ENCODE results near the gene COL27A1. TPM values are rescaled to one million over a fixed set of nuclear protein-coding genes. Genes with fewer than 3 reads are reported as not detected.
A peak's percentile ranks its signal among the peaks of the same experiment; 100 is the strongest.

Gene COL27A1
- total RNA-seq, 1 experiment from 2014 or later = 17.6 TPM

GRCh38 chr9:114149181-114149580 is 6.2 kb upstream of the COL27A1 start:
- no peak for DNase-seq (ENCODE audit: low spot score)

GRCh38 chr9:114149765-114150340 is 5.5 kb upstream of the COL27A1 start:
- no peak for DNase-seq (ENCODE audit: low spot score)

DNA sequence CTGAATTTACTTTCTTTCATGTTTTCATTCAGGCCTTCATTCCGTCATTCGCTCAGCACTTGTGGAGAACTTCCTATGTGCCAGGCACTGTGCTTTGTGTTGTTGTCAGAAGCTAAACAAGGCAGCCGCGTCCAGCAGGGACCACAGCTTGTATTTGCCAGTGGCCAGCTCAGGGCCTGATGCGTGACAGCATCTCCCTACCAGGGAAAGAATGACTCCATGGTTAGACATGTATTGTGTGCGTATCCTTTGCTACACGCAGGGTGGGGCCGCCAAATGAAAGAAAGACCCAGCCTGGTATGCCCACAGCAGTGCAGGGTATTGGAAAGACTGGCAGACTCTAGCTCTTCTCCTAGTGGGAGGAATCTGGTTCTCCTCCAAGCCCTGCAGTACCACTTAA is 4.7 kb upstream of the COL27A1 start:
- no peak for DNase-seq (ENCODE audit: low spot score)

DNA sequence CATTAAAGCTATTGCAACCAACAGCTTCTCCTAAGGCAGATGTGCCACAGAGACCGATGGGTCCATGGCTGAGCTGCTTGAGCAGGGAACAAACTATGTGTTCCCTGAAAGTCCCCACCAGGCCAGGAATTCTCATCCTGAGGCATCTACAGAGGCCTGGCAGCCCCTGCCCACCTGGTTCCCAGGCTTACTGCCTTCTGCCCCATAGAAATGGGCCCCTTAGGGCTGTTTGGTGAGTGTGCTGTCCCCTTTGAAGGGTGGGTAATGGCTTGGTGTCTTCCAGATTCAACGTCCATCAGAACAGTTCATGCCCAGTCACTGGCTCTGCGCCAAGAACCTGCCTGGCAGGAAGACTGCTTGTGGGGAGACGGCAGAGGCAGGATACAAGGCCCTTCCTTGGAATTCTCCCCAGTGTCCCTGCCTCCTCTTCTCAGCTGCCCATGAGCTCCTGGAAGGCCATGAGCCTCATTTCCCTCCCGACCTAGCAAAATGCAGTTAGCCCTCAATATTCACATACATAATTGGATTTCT is 3.8 kb upstream of the COL27A1 start:
- DNase-seq (ENCODE audit: low spot score) = peak; percentile 29

DNA sequence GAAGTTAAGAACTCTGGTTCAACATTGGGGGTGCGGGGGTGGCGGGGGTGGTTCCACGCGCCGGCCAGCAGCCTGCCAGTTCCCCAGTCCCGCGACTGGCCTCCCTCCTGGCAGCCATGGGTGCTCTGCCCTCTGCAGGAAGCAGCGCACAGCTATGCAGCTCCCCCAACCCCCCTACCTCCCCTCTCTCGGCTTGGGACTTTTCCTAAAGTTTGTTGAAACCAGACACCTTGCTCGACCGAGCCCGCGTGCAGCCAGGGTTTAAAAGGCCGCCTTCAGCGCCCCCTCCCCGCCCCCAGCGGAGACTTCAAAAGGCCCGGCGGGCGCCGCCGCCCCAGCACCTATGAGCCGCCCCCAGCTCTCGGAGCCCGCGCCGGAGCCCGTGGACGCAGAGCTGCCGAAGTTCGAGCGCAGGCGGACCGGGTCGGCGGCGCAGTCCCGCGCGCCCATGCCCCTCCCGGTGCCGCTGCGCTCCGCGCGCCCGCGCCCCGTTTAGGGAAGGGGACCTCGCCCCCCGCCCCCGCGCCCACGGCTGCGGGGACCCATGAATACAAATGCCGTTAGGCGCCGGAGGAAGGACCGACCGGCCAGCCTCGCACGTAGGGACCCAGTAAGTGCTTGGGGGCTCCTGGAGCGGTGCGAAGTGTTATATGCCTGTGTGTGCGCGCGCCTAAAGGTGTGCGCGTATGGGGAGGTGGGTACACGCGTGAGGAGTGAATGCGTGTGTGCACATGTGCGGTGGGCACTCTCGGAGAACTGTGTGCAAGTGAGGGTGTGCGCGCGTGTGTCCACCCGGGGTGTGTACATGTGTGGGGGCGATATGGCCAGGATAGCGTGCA is 1.4 kb upstream of the COL27A1 start:
- peak; percentile 46 for DNase-seq (ENCODE audit: low spot score)

DNA sequence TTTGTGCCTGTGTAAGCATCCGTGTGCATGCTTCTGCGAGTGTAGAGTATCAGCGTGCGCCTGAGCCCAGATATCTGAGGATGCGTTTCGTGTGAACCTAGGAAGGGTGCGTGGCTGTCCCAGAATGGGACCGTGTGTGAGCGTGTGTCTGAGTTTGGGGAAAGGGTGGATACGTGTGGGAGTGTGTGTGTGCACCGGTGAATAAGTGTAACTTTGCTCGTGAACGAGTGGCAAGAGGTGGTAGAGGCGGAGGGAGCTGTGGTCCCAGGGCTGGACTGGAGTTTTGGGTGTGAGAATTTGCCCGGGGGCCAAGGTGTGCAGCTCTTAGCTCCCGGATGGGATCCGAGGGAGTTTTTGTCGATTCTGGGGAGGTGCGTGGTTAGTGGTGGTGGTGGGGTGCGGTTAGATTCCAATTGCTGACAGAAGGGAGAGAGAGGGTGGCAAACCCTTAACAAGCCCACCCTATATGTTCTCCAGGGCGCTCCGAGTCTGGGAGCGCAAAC is 686 bp upstream of the COL27A1 start:
- no peak for DNase-seq (ENCODE audit: low spot score)

GRCh38 chr9:114155995-114156656 is 789 bp downstream of the COL27A1 start:
- peak; percentile 34 for DNase-seq (ENCODE audit: low spot score)

- DNase-seq (ENCODE audit: low spot score) = no peak
Observed at GRCh38 chr9:114156657-114157421, 1.5 kb downstream of the COL27A1 start.

DNA sequence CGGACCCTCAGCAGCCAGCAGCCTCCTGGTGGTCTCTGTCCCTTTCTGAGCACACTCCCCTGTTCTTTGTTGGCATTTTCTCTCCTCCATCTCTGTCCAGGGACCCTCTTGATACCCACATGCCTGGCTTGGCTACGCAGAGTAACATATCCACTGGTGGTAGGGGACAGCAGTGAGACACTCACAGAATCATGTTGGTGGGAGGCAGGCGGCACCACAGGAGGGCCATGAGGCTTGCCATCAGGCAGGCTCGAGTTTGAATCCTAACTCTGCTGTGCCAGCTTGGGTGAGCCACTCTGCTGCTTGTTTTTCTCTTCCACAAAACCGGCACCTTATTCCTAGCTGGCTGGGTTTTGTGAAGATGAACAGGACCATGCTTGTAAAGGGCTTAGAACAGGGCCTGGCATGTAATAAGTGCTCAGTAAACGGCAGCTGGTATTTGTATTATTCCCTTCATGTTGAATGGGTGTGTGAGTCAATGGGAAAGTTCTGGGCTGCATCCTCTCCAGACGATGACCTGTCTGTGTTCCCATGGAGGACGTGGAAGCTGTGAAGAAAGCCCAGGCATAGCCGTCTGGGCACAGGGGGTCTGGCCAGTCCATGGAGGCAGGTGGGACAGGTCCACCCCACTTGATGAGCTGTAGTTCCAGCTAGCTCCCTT is 2.3 kb downstream of the COL27A1 start:
- no peak for DNase-seq (ENCODE audit: low spot score)

DNA sequence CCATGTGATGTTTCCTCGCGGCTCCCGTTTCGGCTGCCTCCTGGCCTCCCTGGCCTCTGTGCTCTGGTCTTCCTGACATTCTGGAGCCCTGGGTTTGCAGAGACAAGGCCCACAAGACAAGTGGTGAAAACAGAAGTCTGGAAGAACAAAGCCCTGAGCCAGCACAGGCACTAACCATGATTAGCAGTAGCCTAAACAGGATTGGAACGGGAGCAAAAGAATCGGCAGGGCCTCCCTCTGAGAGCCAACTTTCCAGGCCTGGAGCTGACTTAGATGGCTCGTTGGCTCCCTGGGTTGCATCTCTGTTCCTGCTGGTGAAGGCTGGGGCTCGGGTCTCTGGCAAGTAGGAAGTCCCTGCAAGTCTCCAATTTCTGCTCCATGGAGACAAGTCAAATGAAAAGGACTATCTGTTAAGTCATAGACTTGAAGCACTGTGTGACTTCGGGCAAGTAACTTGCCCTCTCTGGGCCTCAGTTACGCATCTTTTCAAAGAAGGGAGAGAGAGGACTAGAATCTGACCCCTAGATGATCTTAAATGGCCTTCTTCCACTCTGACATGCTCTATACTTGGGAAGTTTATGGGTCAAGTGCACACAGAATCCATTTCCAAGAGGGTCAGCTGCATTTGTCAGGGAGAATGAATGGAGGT is 3.3 kb downstream of the COL27A1 start:
- DNase-seq (ENCODE audit: low spot score) = no peak

DNA sequence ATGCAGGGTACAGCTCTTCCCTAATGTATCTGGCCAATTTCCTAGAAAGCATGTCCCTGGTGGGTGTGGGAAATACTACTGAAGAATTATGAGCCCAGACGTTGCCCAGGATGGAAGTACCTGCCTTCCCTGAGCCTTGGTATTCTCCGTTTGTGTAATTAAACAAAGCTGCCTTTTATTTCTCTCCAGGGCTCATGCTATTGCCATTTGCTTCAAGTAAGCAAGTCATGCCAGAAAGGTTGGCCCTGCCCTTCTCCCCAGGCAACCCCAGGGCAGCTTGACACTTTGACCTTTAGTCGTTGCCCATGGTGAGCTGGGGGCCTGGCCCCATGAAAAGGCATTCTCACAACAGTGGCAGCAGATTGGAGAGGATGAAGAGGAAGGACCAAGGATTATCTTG is 4.4 kb downstream of the COL27A1 start:
- no peak for DNase-seq (ENCODE audit: low spot score)

DNA sequence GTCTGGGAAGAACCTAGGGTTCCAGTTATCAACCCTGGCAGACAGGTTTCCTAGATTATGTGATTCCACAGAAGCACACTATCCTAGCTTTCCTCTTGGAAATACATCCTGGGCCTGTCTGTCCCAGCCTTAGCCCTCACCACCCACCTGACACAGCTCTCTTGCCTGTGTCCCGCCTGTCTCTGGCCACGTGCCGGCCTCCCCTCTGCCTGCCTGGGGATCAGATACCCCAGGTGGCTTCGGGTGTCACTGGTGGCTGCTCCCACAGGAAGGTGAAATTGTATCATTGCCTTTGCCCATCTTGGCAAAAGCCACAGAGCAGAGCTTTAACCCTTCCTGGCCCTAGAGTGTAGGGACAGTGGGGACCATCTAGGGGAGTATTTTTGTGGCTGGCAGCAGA is 6.2 kb downstream of the COL27A1 start:
- no peak for DNase-seq (ENCODE audit: low spot score)

DNA sequence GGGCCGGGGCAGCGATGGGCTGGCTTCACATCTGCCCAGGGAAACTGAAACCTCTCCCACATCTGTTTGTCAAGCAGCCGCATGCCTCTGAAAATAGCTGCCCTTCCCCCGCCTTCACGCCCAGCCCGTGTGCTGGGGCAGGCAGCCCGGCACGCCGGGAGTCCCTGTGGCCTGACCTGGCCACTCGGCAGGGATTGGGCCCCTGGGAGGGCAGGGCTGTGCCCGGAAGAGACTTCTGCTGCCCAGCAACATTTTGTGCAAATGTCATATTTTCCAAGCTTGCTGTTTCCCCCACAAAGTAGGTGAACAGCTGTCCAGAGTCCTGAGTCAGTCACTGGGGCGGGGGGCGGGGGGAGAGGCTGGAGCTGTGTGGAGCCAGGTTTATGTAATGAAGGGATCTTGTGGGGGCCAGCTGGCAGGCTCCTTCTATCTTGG is 8.2 kb downstream of the COL27A1 start:
- DNase-seq (ENCODE audit: low spot score) = peak; percentile 21

GRCh38 chr9:114164191-114164794 is 9.0 kb downstream of the COL27A1 start:
- DNase-seq (ENCODE audit: low spot score) = no peak

DNA sequence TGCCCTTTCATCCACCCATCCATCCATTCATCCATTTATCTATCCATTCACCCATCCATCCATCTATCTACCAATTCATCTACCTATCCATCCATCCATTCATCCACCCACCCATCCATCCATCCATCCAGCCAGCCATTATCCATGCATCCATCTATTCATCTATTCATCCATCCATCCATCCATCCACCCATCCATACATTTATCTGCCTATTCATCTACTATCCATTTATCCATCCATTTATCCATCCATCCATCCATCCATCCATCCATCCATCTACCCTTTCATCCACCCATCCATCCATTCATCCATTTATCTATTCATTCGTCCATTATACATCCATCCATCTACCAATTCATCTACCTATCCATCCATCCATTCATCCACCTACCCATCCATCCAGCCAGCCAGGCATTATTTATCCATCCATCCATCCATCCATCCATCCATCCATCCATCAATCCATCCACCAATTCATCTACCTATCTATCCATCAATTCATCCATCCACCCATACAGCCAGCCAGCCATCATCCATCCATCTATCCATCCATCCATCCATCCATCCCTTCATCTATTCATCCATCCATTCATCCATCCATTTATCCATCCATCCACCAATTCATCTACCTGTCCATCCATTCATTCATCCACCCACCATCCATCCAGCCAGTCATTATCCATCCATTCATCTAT is 10.2 kb downstream of the COL27A1 start:
- DNase-seq (ENCODE audit: low spot score) = no peak

GRCh38 chr9:114166103-114166470 is 10.8 kb downstream of the COL27A1 start:
- DNase-seq (ENCODE audit: low spot score) = no peak

DNA sequence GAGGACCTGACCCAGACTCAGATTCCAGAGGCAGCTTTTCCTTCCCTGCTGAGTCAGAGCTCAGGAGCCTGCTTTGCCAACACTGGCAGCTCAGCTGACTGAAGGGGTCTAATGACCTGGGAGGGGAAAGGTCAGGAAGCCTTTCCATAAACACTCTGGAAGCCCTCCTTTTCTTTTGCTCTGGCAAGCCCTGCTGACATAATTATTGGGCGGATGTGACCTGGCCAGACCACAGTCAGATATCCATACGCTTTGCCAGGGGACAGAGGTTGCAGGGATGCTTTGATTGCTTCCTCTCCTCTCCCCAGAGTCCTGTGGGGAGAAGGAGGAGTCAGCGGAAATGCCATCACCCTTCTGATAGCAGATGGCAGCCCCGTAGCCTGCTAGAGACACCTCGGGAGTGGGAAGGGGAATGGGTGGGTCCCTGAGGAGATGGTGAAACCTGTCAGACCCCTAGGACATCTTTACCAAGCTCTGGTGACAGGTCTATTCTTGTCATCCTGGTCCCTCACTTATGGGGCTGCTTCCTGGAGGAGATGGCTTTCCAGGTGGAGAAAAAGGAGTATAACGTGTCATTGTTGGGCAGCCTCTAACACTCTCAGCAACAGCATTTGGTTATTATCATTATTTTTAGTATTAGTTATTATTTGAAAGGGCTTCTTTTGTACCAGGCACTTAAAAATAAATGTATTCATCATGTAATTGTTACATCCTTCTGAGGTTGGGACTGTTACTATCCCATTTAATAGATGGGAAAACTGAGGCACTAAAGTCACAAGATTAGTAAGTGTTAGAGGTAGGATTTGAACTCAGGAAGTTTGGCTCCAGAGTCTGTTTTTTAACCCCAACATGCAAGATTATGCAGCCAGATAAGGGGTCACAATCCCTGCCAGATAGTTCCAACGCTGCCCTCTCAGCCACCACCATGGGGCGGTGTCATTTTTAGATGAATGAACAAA is 11.6 kb downstream of the COL27A1 start:
- DNase-seq (ENCODE audit: low spot score) = no peak

DNA sequence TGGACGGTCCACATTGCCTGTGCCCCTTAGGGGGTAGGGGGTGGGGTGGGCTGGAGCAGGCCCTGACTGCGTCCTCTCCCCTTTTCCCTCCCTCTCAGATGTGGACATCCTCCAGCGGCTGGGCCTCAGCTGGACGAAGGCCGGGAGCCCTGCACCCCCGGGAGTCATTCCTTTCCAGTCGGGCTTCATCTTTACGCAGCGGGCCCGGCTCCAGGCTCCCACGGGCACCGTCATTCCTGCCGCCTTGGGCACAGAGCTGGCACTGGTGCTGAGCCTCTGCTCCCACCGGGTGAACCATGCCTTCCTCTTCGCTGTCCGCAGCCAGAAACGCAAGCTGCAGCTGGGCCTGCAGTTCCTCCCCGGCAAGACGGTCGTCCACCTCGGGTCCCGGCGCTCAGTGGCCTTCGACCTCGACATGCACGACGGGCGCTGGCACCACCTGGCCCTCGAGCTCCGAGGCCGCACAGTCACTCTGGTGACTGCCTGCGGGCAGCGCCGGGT is 12.3 kb downstream of the COL27A1 start:
- DNase-seq (ENCODE audit: low spot score) = no peak
